ENCODE data around the gene SPNS2.

The SPNS2 gene

GRCh38 chr17:4544135-4544950 lies 45.7 kb downstream of the SPNS2 start:
- no peak overlapping the region for H3K4me3 Mint-ChIP-seq
- no peak overlapping the region for H3K27ac Mint-ChIP-seq

GRCh38 chr17:4544951-4545216 lies 46.2 kb downstream of the SPNS2 start:
- H3K9me3 Mint-ChIP-seq: no peaks in the 10 kb centered on the region
- no peak overlapping the region for H3K4me3 Mint-ChIP-seq
- no peaks in the 10 kb centered on the region for H3K27me3 Mint-ChIP-seq
- no peak overlapping the region for H3K27ac Mint-ChIP-seq
- no peaks in the 10 kb centered on the region for H3K4me1 Mint-ChIP-seq
- H3K36me3 Mint-ChIP-seq: no peaks in the 10 kb centered on the region

More at GRCh38 chr17:4544135-4544950, 45.7 kb downstream of the SPNS2 start:
- Mint-ChIP-seq H3K27me3 (no peaks in the 10 kb centered on the region), H3K36me3 (no peaks in the 10 kb centered on the region), H3K4me1 (no peaks in the 10 kb centered on the region), H3K9me3 (no peaks in the 10 kb centered on the region)

- no peaks in the 10 kb centered on the region for H3K9me3 Mint-ChIP-seq
- no peak overlapping the region for H3K27ac Mint-ChIP-seq
- H3K36me3 Mint-ChIP-seq: no peaks in the 10 kb centered on the region
- no peaks in the 10 kb centered on the region for H3K27me3 Mint-ChIP-seq
- no peaks in the 10 kb centered on the region for H3K4me1 Mint-ChIP-seq
- H3K4me3 Mint-ChIP-seq: no peak overlapping the region
Observed at GRCh38 chr17:4545217-4545951, 46.7 kb downstream of the SPNS2 start.

DNA sequence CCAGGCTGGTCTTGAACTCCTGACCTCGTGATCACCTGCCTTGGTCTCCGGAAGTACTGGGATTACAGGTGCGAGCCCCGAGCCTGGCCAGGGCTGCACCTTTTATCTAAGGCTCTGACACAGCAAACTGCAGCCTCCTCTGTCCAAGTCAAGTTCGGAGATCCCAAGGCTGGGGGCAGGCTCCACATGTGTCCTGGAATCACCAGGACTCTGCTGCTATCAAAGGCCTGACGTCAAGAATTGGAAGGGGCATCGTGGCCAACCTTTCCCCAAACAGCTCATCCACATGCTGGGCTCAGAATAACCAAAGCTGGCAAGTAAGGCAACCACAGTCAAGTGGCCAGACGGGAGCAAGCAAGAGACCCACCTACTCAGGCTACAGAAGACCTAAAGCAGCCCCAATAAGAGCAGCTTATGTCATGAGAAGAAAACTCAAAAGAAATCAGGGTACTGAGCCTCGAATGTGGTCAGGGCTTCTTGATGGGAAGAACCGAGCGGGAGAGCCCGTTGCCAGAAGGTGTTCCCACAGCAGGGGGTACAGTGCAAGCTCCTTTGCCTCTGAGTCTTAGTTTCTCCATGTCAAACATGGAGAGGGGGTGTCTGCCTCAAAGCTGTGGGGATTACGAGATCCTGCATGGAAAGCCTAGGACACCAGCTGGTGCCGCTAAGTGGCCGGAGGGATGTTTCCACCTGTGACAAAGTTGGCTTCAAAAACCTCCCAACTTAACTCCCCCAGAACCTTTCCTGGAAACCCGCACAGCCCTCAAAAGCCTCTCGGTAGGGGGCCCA lies 48.6 kb downstream of the SPNS2 start:
- Mint-ChIP-seq H3K27ac (no peak overlapping the region), H3K9me3 (no peaks in the 10 kb centered on the region), H3K4me1 (no peaks in the 10 kb centered on the region), H3K36me3 (no peaks in the 10 kb centered on the region), H3K4me3 (no peak overlapping the region), H3K27me3 (no peaks in the 10 kb centered on the region)

DNA sequence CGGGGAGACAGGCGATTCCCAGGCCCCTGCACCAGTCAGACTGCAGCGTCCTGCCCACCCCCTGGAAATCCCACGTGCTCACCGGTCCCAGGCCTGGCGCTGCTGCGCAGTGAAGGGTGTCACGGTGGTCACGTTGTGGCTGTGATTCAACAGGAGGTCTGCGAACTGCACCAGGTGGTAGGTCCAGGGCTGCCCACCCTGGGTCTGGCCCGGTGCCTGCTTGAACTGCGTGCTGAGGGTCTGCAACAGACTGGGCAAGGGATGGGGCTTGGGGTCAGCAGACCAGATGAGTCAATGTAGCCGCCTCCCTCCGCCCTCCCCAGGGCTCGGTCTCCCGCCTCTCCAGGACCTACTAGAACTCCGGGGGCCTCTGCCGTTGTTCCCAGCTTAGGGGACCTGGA lies 49.4 kb downstream of the SPNS2 start:
- Mint-ChIP-seq H3K36me3 (no peaks in the 10 kb centered on the region), H3K27ac (no peak overlapping the region), H3K4me1 (no peaks in the 10 kb centered on the region), H3K9me3 (no peaks in the 10 kb centered on the region), H3K27me3 (no peaks in the 10 kb centered on the region), H3K4me3 (no peak overlapping the region)

DNA sequence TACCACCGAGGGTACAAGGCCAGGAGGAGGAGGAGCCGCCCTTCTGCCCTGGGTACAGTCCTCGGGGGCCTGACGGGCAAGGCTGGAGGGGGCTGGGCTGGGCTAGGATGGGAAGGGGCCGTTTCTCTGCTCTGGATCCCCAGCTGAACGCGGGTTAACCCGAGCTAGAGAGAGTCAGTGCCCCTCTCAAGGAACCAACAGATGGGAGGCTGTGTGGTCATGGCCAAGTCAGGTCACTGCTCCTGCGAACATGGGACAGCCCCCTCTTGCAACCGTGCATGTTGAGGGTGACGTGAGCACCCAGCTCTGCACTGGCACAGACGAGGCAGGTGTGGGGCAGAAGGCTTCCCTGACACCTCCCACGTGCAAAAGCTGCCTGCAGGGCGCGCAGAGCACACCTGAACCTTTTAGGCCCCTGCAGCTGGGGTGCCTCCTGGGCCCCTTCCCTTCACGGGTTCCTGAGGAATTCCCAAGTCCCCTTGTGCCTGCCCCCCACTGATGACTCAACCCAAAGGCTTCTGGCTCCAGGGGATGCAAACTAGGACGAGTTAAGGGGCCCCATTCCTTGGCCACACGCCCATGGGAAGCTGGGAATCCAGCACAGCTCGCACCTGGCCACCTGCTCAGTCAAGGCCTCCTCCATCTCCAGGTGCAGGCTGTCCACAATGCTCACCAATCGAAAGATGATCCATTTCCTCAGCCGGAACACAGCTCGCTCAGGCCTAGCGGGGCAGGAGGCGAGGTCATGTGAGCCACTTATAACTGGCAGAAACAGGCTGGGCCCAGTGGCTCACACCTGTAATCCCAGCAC lies 50.2 kb downstream of the SPNS2 start:
- Mint-ChIP-seq H3K4me3 (no peak overlapping the region), H3K27me3 (no peaks in the 10 kb centered on the region), H3K36me3 (peaks cover 2% of the 10 kb centered on the region), H3K27ac (no peak overlapping the region), H3K4me1 (peaks cover 5% of the 10 kb centered on the region), H3K9me3 (no peaks in the 10 kb centered on the region)

DNA sequence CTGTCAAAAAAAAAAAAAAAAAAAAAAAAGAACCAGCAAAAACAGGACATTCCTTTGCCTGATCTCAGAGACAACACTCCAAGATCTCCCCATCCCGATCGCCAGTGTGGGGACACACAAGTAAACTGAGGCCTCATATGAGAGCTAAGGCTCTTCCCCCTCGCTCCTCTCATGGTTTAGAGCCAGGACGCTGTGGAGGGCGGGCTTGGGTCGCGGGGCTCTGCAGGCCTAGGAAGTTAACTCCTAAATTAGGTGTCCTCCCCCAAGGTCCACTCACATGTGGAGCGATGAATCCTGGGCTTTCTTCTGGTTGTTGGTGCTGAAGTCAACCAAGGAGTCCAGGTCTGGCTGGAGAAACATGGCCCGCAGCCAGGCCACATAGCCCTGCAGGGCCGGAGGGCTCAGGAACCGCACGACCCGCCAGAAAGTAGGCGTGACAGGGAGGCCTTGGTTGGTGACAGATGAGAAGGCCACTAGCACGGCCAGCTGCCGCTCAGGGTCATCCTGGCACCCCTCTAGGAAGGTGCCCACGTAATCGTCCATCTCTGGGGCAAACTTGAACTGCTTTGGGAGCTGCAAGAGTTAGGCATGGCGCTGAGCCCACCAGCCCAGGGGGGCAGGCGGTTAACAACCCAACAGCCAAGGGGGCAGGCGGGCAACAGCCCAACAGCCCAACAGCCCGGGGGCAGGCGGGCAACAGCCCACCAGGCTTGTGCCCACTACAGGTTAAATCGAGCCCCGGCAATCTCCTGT lies 51.3 kb downstream of the SPNS2 start:
- Mint-ChIP-seq H3K27me3 (no peaks in the 10 kb centered on the region), H3K4me3 (no peak overlapping the region), H3K36me3 (peaks cover 9% of the 10 kb centered on the region)

GRCh38 chr17:4550534-4551039 lies 51.9 kb downstream of the SPNS2 start:
- H3K4me1 Mint-ChIP-seq: peaks cover 14% of the 10 kb centered on the region
- no peaks in the 10 kb centered on the region for H3K9me3 Mint-ChIP-seq
- no peak overlapping the region for H3K4me3 Mint-ChIP-seq
- peaks cover 9% of the 10 kb centered on the region for H3K36me3 Mint-ChIP-seq
- H3K27me3 Mint-ChIP-seq: no peaks in the 10 kb centered on the region
- no peak overlapping the region for H3K27ac Mint-ChIP-seq

More for the DNA sequence above, 51.3 kb downstream of the SPNS2 start:
- Mint-ChIP-seq H3K27ac (no peak overlapping the region), H3K4me1 (peaks cover 11% of the 10 kb centered on the region), H3K9me3 (no peaks in the 10 kb centered on the region)

- H3K36me3 Mint-ChIP-seq: peaks cover 9% of the 10 kb centered on the region
- no peaks in the 10 kb centered on the region for H3K27me3 Mint-ChIP-seq
- H3K27ac Mint-ChIP-seq: no peak overlapping the region
- H3K9me3 Mint-ChIP-seq: no peaks in the 10 kb centered on the region
- H3K4me3 Mint-ChIP-seq: no peak overlapping the region
- peaks cover 19% of the 10 kb centered on the region for H3K4me1 Mint-ChIP-seq
Observed at GRCh38 chr17:4551141-4551540, 52.5 kb downstream of the SPNS2 start.

GRCh38 chr17:4551796-4552525 lies 53.3 kb downstream of the SPNS2 start:
- no peak overlapping the region for H3K27ac Mint-ChIP-seq
- H3K9me3 Mint-ChIP-seq: no peaks in the 10 kb centered on the region
- peak overlapping the region; percentile 19 for H3K4me3 Mint-ChIP-seq
- H3K27me3 Mint-ChIP-seq: no peaks in the 10 kb centered on the region
- H3K4me1 Mint-ChIP-seq: peaks cover 22% of the 10 kb centered on the region
- H3K36me3 Mint-ChIP-seq: peaks cover 9% of the 10 kb centered on the region

DNA sequence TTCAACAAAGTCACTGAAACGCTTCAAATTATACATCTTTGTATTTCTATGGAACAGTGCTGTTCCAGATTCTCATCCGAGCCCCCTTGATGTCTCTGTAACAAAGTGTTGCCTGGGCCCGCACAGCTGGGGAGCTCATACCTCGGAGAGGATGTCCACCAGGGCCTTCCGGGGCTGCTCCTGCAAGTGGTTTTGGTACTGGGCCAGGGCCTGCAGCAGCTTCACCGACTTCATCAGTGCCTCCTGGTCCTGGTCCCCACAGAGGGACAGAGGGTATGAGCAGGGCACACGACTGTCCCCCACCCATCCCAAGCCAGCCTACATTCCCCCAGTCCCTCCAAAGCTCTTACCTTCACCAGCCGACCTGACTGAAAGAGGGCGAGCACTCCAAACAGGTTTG lies 55.0 kb downstream of the SPNS2 start:
- peaks cover 22% of the 10 kb centered on the region for H3K4me1 Mint-ChIP-seq
- peaks cover 9% of the 10 kb centered on the region for H3K36me3 Mint-ChIP-seq
- no peaks in the 10 kb centered on the region for H3K9me3 Mint-ChIP-seq
- H3K4me3 Mint-ChIP-seq: peak overlapping the region; percentile 96
- H3K27me3 Mint-ChIP-seq: no peaks in the 10 kb centered on the region
- H3K27ac Mint-ChIP-seq: no peak overlapping the region

DNA sequence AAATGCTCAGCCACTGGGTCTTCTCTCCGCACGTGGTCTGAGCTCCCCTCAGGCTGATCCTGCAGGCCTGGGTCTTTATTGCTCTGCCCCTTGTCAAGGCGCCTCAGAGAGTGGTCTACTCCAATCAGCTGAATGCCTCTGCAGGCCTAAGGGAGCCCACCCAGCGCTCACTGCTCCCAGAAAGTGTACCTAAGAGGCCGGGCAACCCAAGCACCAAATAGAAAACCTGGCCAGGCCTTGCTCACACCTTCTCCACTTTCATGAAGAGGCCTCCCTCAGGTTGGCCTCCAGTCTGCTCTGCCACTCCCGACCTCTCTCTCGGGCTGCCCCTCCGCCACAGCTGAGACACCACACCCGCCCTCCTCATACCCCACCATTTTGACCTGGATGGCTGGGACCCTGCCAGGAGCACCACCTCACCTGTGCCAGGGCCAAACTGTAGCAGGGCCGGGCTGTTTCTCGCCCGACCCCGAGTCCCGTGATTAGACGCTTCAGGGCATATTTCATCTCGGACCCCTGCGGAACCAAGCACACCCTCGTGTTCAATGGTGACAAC lies 55.8 kb downstream of the SPNS2 start:
- peak overlapping the region; percentile 96 for H3K4me3 Mint-ChIP-seq
- H3K27ac Mint-ChIP-seq: peak overlapping the region; percentile 94
- peaks cover 9% of the 10 kb centered on the region for H3K36me3 Mint-ChIP-seq
- H3K9me3 Mint-ChIP-seq: no peaks in the 10 kb centered on the region
- no peaks in the 10 kb centered on the region for H3K27me3 Mint-ChIP-seq
- H3K4me1 Mint-ChIP-seq: peaks cover 22% of the 10 kb centered on the region

GRCh38 chr17:4554997-4555799 lies 56.5 kb downstream of the SPNS2 start, which contains the start of gene MYBBP1A:
MYBBP1A (minus strand) TSS chr17:4555384; CDS start chr17:4555324, 60 bp downstream.
- Mint-ChIP-seq H3K4me1 (peaks cover 22% of the 10 kb centered on the region), H3K27me3 (no peaks in the 10 kb centered on the region), H3K36me3 (peaks cover 9% of the 10 kb centered on the region), H3K27ac (peak within 1 kb of the TSS; percentile 94), H3K9me3 (no peaks in the 10 kb centered on the region), H3K4me3 (peak within 1 kb of the TSS; percentile 96)
